NCI-H1048 (cell line): Measurements from ENCODE around the gene PCDH10.

Experiments used
- DNase-seq: peaks from one replicate; lab custom pipeline; 2025; lab: John Stamatoyannopoulos, UW

PCDH10 gene, protein sequence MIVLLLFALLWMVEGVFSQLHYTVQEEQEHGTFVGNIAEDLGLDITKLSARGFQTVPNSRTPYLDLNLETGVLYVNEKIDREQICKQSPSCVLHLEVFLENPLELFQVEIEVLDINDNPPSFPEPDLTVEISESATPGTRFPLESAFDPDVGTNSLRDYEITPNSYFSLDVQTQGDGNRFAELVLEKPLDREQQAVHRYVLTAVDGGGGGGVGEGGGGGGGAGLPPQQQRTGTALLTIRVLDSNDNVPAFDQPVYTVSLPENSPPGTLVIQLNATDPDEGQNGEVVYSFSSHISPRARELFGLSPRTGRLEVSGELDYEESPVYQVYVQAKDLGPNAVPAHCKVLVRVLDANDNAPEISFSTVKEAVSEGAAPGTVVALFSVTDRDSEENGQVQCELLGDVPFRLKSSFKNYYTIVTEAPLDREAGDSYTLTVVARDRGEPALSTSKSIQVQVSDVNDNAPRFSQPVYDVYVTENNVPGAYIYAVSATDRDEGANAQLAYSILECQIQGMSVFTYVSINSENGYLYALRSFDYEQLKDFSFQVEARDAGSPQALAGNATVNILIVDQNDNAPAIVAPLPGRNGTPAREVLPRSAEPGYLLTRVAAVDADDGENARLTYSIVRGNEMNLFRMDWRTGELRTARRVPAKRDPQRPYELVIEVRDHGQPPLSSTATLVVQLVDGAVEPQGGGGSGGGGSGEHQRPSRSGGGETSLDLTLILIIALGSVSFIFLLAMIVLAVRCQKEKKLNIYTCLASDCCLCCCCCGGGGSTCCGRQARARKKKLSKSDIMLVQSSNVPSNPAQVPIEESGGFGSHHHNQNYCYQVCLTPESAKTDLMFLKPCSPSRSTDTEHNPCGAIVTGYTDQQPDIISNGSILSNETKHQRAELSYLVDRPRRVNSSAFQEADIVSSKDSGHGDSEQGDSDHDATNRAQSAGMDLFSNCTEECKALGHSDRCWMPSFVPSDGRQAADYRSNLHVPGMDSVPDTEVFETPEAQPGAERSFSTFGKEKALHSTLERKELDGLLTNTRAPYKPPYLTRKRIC

GRCh38 chr4:133148690-133149363 is at the start of gene PCDH10:
Gene PCDH10, plus strand, starts transcription at chr4:133149294. Its CDS starts 847 bp downstream, at chr4:133150141.
- DNase-seq = no peak

- DNase-seq = no peak
Measured at GRCh38 chr4:133102043-133102442, 47.1 kb upstream of the PCDH10 start.

DNA sequence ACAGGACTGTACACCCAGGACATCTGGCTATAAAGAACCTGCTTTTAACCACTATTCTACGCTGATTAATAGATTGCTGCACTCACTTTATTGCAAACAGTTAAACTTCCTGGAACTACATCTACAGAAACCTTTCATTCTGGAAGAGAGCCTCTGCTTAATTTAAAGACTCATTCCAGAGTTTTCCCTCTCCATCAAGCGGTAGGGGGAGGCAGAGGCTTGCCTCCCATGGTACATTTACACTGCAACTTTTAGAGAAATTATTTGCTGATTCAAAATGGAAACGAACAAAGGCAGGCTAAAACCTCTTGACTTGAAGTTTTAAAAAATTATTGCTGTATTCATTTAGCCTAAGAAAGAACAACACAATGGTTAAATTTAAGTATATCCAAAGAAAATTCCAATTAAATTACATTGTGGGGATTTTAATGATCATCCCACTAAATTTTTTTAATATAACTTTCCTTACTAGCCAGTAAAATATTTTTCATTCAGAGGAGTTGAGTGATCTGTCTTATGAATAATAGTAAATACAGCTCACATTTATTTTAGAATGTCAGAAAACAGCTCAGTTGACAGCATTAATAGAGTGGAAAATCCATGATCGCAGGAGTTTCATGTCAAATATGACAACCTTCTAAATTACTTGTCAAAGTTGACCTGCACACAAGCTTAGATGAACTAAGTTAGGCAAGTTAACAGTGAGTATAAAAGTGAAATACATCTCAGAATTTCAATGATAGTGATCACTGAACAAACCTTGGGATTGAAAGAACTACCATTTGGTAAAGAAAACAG is 46.3 kb upstream of the PCDH10 start:
- no peak for DNase-seq

DNA sequence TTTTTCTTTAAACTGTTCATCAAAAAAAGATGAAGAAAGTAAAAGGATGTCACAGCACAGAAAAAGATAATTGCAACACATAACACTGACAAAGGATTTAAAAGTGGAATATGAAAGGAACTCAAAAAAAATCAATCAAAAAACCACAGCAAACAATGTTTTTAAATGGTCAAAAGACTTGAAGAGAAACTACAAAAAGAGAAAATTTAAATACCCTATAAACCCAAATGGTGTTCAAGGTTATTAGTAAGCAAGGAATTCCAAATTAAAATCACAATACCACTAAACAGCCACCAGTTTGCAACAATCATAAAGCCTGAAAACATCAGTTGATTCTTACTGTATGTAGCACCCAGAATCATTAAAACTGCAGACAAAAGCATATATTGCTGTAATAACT is 36.5 kb upstream of the PCDH10 start:
- DNase-seq = no peak

DNA sequence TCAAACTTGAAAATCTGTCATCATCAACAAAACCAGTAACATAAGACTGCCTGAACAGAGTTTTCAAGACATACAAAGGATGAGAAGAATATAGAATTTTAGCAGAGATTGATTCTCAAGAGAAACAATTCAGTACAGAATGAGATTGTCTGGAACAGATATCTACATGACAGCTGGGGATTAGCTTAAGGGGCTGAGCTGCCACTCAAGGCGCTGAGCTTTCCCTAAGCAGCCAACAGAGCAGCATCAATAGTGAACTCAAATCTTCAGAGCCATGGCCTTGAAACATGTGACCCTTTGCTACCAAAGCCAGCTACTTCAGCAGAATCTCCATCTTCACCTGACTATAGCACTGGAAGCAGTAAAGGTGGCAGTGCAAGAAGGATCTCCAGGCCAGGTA is 24.3 kb upstream of the PCDH10 start:
- no peak for DNase-seq

GRCh38 chr4:133127500-133127899 is 21.6 kb upstream of the PCDH10 start:
- no peak for DNase-seq

- DNase-seq = no peak
Measured at GRCh38 chr4:133129237-133129636, 19.9 kb upstream of the PCDH10 start.

DNA sequence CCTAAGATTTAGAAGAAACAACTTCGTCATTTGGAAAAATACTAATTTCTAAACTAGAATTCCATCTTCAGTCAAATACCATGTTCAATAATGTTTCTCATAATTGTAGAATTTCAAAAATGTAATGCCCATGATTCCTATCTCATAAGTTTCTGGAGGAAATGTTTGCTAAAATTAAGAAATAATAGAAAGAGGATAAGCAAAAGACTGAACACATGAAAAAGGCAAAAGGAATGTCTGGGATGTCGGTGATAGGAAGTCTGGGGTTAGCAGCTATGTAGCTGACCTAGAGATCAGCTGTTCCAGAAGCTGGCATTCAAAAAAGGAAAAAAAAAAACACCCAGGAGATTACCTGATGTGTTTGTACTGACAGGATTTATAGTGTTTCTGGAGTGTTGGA is 18.9 kb upstream of the PCDH10 start:
- no peak for DNase-seq

DNA sequence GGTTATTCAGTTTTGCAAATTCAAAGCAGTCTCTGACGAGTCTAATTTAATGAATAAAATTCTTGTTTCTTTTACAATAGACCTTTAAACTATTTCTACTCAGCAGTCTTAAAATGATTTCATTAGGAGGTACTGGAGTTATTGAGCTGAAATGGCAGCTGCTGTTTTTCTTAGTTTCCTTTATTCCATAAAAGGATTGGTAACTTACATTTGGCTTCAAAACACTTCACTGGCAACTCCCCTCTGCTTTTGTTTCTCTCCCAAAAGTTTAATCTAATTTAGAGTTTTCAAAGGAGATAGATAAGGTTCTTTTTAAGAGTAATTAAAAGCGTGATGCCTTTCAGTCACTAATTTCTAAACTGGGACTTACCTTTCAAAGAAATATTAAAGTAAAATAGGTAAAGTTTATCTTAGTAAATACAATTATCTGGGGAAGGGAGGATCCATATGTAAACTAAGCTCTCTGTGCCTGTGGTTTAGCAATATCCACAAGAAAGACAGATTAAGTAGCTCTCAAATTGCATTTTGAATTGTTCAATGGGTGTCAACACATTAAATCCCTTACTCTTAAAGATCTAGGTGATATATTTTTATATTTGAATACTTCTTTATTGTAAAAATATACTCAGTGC is 17.1 kb upstream of the PCDH10 start:
- DNase-seq = no peak

DNA sequence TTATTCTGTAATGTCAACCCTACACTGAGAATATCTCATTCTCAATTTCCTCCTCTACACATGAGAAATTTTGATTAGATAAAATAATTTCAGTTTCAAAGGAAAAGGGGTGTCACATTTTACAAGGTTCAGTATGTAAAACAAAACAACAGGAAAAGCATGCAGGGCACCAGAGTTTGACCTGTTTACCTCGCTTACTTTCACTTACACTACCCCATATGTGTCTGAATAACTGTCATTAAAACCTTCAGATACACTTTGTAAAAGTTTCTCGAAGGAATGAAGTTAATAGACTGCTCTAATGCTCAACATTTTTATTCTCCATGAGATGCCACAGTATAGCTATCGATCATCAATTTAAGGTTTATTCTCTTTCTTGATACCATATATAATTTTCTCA is 12.3 kb upstream of the PCDH10 start:
- no peak for DNase-seq

GRCh38 chr4:133137571-133137970 is 11.5 kb upstream of the PCDH10 start:
- no peak for DNase-seq

DNA sequence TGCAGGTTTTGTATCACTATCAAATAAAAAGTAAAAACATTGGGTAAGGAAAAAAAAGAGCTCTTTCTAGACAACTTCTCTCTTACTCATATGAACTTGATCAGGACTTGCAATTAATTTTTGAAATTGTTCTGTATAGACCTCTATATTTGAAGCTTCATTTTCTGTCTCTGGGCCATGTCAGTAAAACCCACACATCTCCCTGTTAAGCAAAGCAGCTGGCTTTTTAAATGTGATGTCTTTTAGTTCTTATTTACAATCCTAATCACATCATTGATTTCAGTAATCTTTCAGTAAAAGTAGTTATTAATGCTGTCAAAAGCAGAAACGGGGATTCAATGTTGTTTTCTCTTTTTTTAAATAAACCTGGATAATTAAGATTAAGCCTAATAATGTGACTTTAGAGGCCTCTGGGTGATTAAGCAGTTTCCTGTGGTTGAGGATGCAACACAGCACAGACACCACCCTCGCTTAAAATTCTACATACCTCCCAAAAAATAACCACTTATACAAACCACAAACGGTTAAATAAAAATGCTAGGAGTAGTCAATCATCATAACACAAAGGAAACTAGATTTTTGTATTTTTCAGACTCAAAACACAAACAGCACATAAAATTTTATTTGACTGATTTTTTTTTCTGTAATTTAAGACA is 5.2 kb upstream of the PCDH10 start:
- no peak for DNase-seq

GRCh38 chr4:133145241-133145640 is 3.9 kb upstream of the PCDH10 start:
- DNase-seq = no peak

GRCh38 chr4:133145758-133146573 is 3.1 kb upstream of the PCDH10 start:
- no peak for DNase-seq

DNA sequence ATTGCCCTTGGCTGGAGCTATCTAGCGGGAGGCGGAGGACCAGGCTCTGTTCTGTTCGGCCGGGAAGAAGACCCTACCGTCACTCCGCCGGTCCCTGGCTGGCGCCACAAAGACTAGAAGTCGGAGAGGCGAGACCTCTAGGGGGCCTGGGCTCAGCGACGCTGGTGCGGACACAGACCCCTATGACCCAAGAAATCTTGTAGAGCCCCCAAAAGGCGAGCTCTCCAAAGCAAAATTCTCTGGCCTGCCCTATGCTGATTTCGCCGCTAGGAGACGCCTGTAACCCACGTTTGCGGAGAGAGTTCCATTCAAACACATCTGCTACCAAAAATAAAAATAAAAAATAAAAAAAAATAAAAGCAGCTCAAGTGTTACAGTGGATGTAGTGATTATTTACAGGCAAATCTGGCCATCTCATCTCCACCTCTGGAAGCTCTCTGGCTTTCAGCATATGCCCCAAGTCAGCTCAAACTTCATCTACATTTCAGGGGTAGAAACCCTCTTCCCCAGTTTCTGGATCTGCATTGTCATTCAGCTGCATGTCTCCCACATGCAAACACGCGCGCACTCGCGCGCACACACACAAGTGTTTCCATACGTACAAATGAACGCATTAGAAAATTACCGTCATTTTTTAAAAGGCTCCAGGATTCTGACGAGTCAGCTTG is 2.4 kb upstream of the PCDH10 start:
- no peak for DNase-seq

GRCh38 chr4:133147286-133147821 is 1.7 kb upstream of the PCDH10 start:
- no peak for DNase-seq

DNA sequence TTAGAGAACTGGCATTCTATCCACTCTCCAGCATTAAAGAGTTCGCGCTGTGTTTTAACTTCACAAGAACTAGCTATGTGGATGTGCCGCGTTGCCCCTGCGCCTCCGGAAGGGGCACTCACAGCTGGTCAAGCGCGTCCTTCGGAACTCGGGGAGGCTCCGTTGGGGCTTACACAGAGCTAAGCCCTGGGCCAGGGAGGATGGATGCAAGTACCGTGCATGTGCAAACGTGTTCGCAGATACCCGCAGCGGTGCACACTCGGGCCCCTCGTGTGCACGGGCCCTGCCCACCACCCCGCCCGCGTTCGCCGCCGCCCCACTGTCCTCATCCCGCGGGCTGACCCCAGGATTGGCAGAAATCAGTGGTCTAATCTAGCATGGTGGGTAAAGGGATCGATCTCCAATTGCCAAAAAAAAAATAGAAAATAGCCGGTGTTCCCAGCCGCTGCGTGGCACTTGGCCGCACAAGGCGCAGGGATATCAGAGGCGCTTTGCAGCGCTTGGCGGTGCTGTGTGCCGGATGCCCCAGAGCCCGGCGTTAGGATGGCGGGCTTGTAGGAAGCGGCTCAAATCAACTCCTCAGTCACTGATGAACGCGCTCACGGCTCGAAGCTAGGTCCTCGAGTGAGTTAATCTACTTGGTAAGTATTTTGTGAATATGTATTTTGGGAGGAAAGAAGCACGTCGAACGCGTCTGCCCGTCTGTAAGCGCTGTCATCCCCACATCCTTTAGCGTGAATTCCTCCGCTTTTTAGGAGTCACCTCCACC is 989 bp upstream of the PCDH10 start:
- DNase-seq = no peak

DNA sequence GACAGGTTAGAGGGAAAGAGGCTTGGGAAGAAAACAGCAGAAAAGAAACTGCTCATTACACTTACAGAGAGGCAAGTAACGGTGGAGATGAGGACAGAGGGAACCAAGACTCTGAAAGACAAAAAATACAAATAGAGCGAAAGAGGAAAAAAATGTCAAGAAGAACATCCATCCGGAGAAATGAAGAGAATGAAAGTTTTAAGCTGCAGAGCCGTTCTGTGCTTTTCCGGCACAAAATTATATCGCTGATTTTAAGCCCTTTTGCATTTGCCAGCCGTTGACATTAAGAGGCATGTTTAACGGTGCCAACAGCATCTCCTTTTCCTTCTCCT is 236 bp downstream of the PCDH10 start:
- no peak for DNase-seq
